Left lung (tissue), 10 donors: Measurements from ENCODE around the gene LSP1. TPM values are rescaled to one million over a fixed set of nuclear protein-coding genes. Genes with fewer than 3 reads are reported as not detected.
A peak's percentile ranks its signal among the peaks of the same experiment; 100 is the strongest.

Source experiments
- ATAC-seq: fragments of 200-7000 bp; cut with Tn5 transposase; one replicate; pipeline ENCODE4 v1.9.1; 2020; ENCODE audit warnings: moderate library complexity
- DNase-seq, 4 donors: peaks; one replicate each; pipeline ENCODE4 v3.0.0-alpha.2; 2013 to 2020
- H3K27ac ChIP-seq, 2 donors: fragments of 200-600 bp; sonication (generic) in 1 of 2; one replicate each; pipeline versions ENCODE4 v1.5.0 to v1.8.0; 2020 to 2021
- H3K27me3 ChIP-seq, 2 donors: fragments of 200-600 bp; sonication (generic) in 1 of 2; one replicate each; pipeline versions ENCODE4 v1.5.0 to v1.8.0; 2020 to 2021
- H3K36me3 ChIP-seq, 2 donors: fragments of 200-600 bp; sonication (generic) in 1 of 2; one replicate each; pipeline versions ENCODE4 v1.5.0 to v1.8.0; 2020 to 2021
- H3K4me1 ChIP-seq, 2 donors: fragments of 200-600 bp; one replicate each; pipeline ENCODE4 v1.8.0; 2021
- H3K4me3 ChIP-seq, 2 donors: fragments of 200-600 bp; sonication (generic) in 1 of 2; one replicate each; pipeline versions ENCODE4 v1.5.0 to v1.8.0; 2020 to 2021; ENCODE audit warnings: mild to moderate bottlenecking in 1 of 2
- H3K9me3 ChIP-seq, 2 donors: fragments of 200-600 bp; sonication (generic) in 1 of 2; one replicate each; pipeline versions ENCODE4 v1.5.0 to v1.8.0; 2020 to 2021
- CTCF ChIP-seq, 2 donors: fragments of 200-600 bp; sonication (generic) in 1 of 2; IDR thresholded peaks; one replicate each; pipeline versions ENCODE4 v1.5.0 to v1.8.0; 2021; ENCODE audit warnings: antibody characterized with exemption in 2 of 2
- intact Hi-C, 2 donors: fragments of 100-400 bp; cut with DNase I; formaldehyde crosslinking; loops; one replicate each; pipeline versions ENCODE4 v1.11.2 to v1.14.2; 2022
- polyA plus RNA-seq, 6 donors: library from polyadenylated mRNA; unstranded; fragments of 120-200 nt; gene quantifications; one replicate each; pipeline ENCODE4 v1.2.1, GENCODE V29; 2013; ENCODE audit not compliant: insufficient read length in 6 of 6
- total RNA-seq, 2 donors: library from RNA; stranded (reverse); fragmentation: NEBNext Ultra II Directional; extraction: Animal tissue kit (Norgen Biotek cat#: 25700); gene quantifications; one replicate each; pipeline ENCODE4 v1.2.1, GENCODE V29; 2021
- donor health status: DM: no; HTN: yes; CAD: no.
- donor health status: DM: no; HTN: no; CAD: no.

The LSP1 gene
- total and polyA plus RNA-seq, 8 donors, result 5.9 to 76.6 (median 7.5) TPM

GRCh38 chr11:1845561-1846452, 7.1 kb upstream of the LSP1 start:
- no peak for TF ChIP-seq CTCF (IDR thresholded peaks at IDR 0.05)
- intact Hi-C loops, result no loop called here
- ATAC-seq (no peak), DNase-seq (peak in 1 of 4 donors; percentile 62)
- H3K27me3 ChIP-seq, result no peaks in the 10 kb centered on the region
- no peaks in the 10 kb centered on the region for H3K36me3 ChIP-seq
- H3K4me1 ChIP-seq, result peaks cover 13 to 75% of the 10 kb centered on the region in 2 donors
- H3K4me3 ChIP-seq, result no peak overlapping the region
- no peaks in the 10 kb centered on the region for H3K9me3 ChIP-seq
- peak overlapping the region in 1 of 2 donors; percentile 78 for H3K27ac ChIP-seq

GRCh38 chr11:1846453-1846932, 6.4 kb upstream of the LSP1 start:
- ATAC-seq (no peak), DNase-seq (peak in 1 of 4 donors; percentile 66)
- no peak overlapping the region for H3K27ac ChIP-seq
- H3K4me3 ChIP-seq, result no peak overlapping the region
- intact Hi-C loops, result no loop called here
- H3K9me3 ChIP-seq, result no peaks in the 10 kb centered on the region
- TF ChIP-seq CTCF (IDR thresholded peaks at IDR 0.05), result no peak
- H3K27me3 ChIP-seq, result no peaks in the 10 kb centered on the region
- no peaks in the 10 kb centered on the region for H3K36me3 ChIP-seq
- peaks cover 13 to 75% of the 10 kb centered on the region in 2 donors for H3K4me1 ChIP-seq

- Histone ChIP-seq H3K27me3 (no peaks in the 10 kb centered on the region), H3K9me3 (no peaks in the 10 kb centered on the region), H3K27ac (no peak overlapping the region), H3K4me3 (no peak overlapping the region), H3K36me3 (no peaks in the 10 kb centered on the region), H3K4me1 (peaks cover 13 to 82% of the 10 kb centered on the region in 2 donors)
- TF ChIP-seq CTCF (IDR thresholded peaks at IDR 0.05), result no peak
- intact Hi-C loops, result no loop called here
- DNase-seq (peak in 1 of 4 donors; percentile 76), ATAC-seq (no peak)
Measured at GRCh38 chr11:1847006-1847735, 5.7 kb upstream of the LSP1 start.

- peaks cover 13 to 86% of the 10 kb centered on the region in 2 donors for H3K4me1 ChIP-seq
- intact Hi-C loops, result no loop called here
- no peaks in the 10 kb centered on the region for H3K36me3 ChIP-seq
- no peaks in the 10 kb centered on the region for H3K27me3 ChIP-seq
- H3K9me3 ChIP-seq, result no peaks in the 10 kb centered on the region
- H3K4me3 ChIP-seq, result no peak overlapping the region
- TF ChIP-seq CTCF (IDR thresholded peaks at IDR 0.05), result no peak
- peak in 1 of 4 donors; percentile 62 for DNase-seq
- peak overlapping the region in 1 of 2 donors; percentile 97 for H3K27ac ChIP-seq
- ATAC-seq, result no peak
Measured at GRCh38 chr11:1847926-1848639, 4.8 kb upstream of the LSP1 start.
